Measurements from ENCODE around the gene NUP210.

The NUP210 gene

DNA sequence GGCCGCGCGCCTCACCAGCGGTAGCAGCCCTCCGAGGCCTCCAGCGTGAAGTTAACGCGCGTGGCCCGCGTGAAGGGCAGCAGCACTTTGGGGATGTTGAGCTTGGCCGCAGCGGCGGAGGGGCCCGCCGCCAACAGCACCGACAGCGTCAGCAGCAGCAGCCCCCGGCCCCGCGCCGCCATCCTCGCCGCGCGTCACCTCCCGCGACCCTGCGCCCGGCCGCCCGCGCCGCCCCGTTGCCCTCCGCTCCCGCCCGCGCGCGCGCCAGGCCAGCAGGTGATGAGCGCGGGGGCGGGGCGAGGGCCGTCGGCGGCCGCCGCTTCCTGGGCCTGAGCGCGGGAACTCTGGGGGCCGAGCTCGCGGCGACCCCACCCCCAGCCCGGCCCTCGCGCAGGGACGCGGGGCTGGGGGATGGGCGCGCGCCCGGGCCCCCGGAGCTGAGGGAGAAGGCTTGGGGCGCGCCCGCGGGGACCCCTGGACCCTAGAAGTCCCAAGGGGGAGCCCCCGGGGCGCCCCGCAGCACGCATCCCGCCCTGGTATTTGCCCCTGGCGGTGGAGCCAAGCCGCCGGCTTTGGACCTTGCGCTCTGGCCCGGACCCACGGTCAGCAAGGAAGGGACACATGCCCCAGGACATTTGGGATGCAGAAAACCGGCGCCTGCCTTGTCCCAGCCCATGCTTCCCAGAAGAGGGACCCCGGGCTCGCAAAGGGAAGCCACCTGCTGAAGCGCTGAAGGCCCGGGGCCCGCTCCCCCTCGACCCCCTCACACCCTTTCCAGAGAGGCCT, at the start of gene NUP210:
TSS of gene NUP210 (minus strand) at position 278 of the 786 bp plus-strand sequence. CDS start at position 182, 96 bp downstream.
- peak; percentile 1 for TF ChIP-seq CTCF (conservative IDR thresholded peaks at IDR 0.05)
- peak within 1 kb of the TSS; percentile 95 for H3K27ac ChIP-seq

GRCh38 chr3:13466781-13467180, 46.7 kb upstream of the NUP210 start:
- TF ChIP-seq CTCF (conservative IDR thresholded peaks at IDR 0.05) = no peak
- H3K27ac ChIP-seq = no peak overlapping the region

- H3K27ac ChIP-seq = no peak overlapping the region
- TF ChIP-seq CTCF (conservative IDR thresholded peaks at IDR 0.05) = no peak
These were observed 45.2 kb upstream of the NUP210 start for GRCh38 chr3:13465236-13465873.

- TF ChIP-seq CTCF (conservative IDR thresholded peaks at IDR 0.05) = no peak
- no peak overlapping the region for H3K27ac ChIP-seq
These were observed 43.7 kb upstream of the NUP210 start for GRCh38 chr3:13463618-13464400.

DNA sequence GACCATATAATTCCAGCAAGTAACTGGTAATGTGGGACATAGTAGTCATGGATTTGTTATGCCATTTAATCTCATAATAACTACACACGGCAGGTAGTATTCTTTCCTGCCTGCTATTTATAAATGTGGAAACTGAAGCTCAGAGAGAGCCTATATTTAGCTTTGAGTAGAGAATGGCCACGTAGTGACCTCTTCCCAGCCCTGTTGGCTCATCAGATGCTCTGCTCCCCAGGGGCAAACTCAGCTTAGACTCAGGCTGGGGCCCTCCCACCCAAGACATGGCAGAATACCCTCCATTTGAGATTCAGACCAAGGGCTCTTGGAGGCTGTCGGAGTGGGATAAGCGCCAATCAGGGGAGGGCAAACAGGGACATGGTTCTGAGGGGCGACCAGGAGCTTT, 42.7 kb upstream of the NUP210 start:
- H3K27ac ChIP-seq = no peak overlapping the region
- no peak for TF ChIP-seq CTCF (conservative IDR thresholded peaks at IDR 0.05)

DNA sequence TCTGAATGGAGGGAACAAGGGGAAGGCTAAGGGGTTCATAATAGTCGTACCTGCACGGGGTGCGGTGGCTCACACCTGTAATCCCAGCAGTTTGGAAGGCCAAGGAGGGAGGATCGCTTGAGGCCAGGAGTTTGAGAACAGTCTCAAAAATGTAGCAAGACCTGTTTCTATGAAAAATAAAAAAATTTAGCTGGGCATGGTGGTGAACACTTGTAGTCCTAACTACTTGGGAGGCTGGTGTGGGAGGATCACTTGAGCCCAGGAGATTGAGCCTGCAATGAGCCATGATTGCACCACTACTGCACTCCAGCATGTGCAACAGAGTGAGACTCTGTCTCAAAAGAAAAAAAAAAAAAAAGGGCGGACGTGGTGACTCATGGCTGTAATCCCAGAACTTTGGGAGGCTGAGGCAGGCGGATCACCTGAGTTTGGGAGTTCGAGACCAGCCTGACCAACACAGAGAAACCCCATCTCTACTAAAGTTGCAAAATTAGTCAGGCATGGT, 42.1 kb upstream of the NUP210 start:
- no peak overlapping the region for H3K27ac ChIP-seq
- TF ChIP-seq CTCF (conservative IDR thresholded peaks at IDR 0.05) = no peak

Measured in VCaP (cell line).